Measurements from ENCODE around the gene PHF14.

The PHF14 gene

DNA sequence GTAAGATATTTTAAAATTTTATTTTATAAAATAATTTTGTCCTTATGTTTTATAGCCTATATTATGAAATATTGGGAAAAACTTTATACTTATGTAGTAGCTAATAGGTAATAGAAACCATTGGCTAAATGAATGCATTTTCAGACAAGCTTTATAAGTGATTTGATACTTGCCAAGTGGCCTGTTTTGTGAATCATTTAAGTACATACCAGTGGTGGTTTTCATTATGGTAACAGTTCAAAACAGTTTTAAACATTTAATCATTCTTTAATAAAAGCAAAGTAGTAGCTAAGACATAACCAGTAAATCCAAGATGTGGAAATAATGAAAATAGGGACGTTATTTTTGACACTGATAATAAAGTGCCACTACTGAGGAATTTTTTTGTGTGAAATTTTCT is 182.2 kb downstream of the PHF14 start:
- TF ChIP-seq, protein P1, sequence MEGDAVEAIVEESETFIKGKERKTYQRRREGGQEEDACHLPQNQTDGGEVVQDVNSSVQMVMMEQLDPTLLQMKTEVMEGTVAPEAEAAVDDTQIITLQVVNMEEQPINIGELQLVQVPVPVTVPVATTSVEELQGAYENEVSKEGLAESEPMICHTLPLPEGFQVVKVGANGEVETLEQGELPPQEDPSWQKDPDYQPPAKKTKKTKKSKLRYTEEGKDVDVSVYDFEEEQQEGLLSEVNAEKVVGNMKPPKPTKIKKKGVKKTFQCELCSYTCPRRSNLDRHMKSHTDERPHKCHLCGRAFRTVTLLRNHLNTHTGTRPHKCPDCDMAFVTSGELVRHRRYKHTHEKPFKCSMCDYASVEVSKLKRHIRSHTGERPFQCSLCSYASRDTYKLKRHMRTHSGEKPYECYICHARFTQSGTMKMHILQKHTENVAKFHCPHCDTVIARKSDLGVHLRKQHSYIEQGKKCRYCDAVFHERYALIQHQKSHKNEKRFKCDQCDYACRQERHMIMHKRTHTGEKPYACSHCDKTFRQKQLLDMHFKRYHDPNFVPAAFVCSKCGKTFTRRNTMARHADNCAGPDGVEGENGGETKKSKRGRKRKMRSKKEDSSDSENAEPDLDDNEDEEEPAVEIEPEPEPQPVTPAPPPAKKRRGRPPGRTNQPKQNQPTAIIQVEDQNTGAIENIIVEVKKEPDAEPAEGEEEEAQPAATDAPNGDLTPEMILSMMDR (IDR thresholded peaks at IDR 0.05; ENCODE audit: low read depth, low read length), result no peak
- H3K4me3 ChIP-seq (ENCODE audit: low read depth, low read length), result no peak overlapping the region
- peak; percentile 54 for DNase-seq (ENCODE audit: low read depth, low spot score)
- in situ Hi-C loops (cut with HindIII; ENCODE audit: low sequenced_read_pairs), result no loop called here

- TF ChIP-seq, protein P1 (IDR thresholded peaks at IDR 0.05; ENCODE audit: low read depth, low read length), result no peak
Observed at GRCh38 chr7:11161499-11161898, 187.8 kb downstream of the PHF14 start.

DNA sequence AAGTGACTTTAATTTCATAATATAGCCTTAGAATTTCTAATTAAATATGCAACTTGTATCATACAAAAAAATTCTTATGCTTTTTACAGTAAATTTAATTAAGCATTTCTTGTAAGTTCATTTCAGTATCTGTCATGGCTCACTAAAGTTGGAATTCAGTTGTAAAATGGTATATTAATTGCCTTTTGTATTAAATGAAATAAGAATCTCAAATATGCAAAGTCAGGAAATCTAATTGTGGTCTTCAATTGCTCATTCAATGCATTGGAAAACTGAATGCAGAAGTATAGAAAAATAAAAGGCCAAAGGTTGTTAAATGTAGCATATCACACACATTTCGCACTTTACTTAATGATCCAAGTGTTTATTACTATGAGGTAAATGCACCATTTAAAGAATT is 189.5 kb downstream of the PHF14 start:
- in situ Hi-C loops (cut with HindIII; ENCODE audit: low sequenced_read_pairs), result no loop called here
- no peak for DNase-seq (ENCODE audit: low read depth, low spot score)
- TF ChIP-seq, protein P1 (IDR thresholded peaks at IDR 0.05; ENCODE audit: low read depth, low read length), result no peak
- H3K4me3 ChIP-seq (ENCODE audit: low read depth, low read length), result no peak overlapping the region

More at GRCh38 chr7:11161499-11161898, 187.8 kb downstream of the PHF14 start:
- in situ Hi-C loops (cut with HindIII; ENCODE audit: low sequenced_read_pairs), result no loop called here
- H3K4me3 ChIP-seq (ENCODE audit: low read depth, low read length), result no peak overlapping the region
- DNase-seq (ENCODE audit: low read depth, low spot score), result no peak

DNA sequence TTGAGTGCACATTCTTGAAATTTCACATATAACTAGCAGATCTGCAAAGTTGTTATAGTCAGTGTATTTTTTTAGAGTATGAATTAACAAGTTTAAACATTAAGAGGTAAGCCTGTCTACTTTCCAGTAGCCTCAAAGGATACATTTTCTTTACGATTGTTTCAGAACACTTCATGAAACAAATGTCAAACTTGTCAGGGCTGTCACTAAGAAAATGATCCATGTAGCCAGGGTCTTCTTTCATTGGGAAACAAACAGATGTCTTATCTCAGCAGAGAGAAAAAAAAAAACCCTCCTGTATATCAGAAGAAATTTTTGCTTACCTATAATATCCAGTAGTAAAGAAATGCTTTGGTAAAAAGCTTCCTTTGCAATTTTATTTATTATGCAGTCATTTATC is 192.4 kb downstream of the PHF14 start:
- H3K4me3 ChIP-seq (ENCODE audit: low read depth, low read length), result no peak overlapping the region
- DNase-seq (ENCODE audit: low read depth, low spot score), result no peak
- TF ChIP-seq, protein P1 (IDR thresholded peaks at IDR 0.05; ENCODE audit: low read depth, low read length), result no peak
- in situ Hi-C loops (cut with HindIII; ENCODE audit: low sequenced_read_pairs), result no loop called here

DNA sequence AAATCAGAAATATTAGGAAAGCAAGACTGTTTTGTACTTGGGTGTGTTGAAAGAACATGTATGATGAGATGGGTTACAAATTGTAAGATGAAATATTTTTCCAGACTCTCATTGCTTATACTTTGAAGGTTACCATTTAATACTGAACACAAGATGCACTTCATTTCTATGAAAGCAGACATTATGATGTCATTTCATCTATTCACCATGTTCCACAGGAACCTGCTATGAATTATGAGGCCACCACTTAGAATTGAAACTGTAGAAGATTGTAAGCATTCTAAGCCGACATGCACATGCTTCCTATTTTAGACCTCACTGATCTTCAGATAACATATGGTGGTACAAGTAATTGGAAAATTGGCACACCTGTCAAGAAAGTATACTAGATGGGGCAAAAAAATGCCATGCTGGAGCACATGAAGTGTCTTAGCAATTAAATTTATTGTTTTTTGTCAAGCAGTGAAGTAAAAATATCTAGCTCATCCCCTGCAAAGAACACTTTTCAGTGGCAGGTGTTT is 195.0 kb downstream of the PHF14 start:
- TF ChIP-seq, protein P1 (IDR thresholded peaks at IDR 0.05; ENCODE audit: low read depth, low read length), result no peak
- no peak for DNase-seq (ENCODE audit: low read depth, low spot score)
- no peak overlapping the region for H3K4me3 ChIP-seq (ENCODE audit: low read depth, low read length)
- in situ Hi-C loops (cut with HindIII; ENCODE audit: low sequenced_read_pairs), result no loop called here

- TF ChIP-seq, protein P1 (IDR thresholded peaks at IDR 0.05; ENCODE audit: low read depth, low read length), result no peak
- no peak for DNase-seq (ENCODE audit: low read depth, low spot score)
- in situ Hi-C loops (cut with HindIII; ENCODE audit: low sequenced_read_pairs), result no loop called here
- no peak overlapping the region for H3K4me3 ChIP-seq (ENCODE audit: low read depth, low read length)
Observed at GRCh38 chr7:11170175-11170574, 196.5 kb downstream of the PHF14 start.
